AG08395 (cell line): ENCODE data around the gene THRA.

Source experiments
- DNase-seq: peaks from one replicate; pipeline ENCODE4 v3.0.0; 2012; ENCODE audit warnings: mixed read lengths, low spot score

Gene THRA

DNA sequence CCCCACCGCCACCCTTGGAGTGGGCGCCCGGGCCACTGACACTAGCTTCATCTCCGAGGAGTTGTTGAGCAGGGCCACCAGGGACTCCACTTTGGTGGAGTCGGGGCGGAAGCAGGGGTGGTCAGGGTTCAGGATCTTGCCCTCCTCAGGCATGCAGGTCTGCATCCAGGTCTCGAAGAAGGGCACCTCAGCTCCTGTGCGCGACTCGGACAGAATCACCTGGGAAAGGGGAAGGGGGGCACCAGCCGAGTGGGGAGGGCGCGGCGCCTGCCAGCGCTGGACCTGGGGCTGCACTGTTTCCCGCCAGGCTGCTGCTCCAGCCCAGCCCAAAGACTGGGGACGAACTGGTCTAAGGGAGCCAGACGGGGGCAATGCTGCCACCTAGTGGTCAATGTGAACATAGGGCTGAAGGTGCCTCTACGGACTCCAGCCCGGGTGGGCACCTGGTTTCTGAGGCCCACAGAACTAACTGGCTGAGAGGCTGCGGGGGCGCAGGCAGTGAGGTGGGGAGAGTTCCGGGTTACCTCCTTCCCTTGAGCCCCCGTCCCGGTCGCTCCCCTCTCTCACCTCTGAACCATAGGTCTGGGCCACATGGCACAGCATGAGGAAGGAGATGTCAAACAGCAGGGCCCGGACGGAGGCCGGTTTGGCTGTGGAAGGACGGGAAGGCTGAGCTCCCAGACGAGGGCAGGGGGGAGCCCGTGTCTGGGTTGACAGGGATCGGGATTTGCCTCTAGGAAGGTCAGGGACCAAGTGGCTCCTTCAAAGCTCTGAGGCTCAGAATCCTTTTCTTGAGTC is 35.8 kb upstream of the THRA start:
- DNase-seq: peak; percentile 87

DNA sequence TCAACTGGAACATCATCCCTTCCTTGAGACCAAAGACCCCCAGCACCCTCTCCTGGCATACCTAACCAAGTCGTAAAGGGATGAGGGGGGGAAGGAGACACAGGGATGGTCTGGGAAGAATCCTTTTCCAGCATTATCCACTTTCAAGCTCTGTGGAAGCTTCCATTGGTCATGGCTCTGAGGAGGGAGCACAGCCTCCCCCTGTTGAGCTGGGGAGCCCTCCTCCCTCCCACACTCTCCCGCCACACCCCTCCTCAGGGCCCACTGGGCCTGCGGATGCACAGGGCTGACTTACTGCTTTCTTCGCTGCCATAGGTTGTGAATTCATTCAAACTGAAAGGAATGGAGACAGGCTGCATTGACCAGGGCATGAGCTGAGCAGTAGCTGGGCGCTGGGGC is 35.2 kb upstream of the THRA start:
- no peak for DNase-seq

- DNase-seq: no peak
Measured at GRCh38 chr17:40028595-40028994, 34.2 kb upstream of the THRA start.

DNA sequence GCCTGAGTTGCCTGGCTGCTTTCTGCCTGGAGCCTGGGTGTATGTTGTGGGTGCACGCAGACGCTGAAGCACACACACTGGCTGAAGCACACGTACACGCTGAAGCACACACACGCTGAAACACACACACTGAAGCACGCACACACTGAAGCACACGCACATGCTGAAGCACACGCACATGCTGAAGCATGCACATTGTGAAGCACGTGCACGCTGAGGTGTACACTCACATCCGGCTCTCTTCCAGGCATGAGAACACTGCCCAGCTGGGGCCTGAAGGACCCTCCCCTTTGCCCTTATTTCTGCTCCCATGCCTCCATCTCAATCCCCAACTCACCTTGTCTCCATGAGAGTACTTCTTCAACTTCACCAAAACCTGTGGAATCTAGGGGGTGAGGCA is 31.1 kb upstream of the THRA start:
- DNase-seq: no peak

DNA sequence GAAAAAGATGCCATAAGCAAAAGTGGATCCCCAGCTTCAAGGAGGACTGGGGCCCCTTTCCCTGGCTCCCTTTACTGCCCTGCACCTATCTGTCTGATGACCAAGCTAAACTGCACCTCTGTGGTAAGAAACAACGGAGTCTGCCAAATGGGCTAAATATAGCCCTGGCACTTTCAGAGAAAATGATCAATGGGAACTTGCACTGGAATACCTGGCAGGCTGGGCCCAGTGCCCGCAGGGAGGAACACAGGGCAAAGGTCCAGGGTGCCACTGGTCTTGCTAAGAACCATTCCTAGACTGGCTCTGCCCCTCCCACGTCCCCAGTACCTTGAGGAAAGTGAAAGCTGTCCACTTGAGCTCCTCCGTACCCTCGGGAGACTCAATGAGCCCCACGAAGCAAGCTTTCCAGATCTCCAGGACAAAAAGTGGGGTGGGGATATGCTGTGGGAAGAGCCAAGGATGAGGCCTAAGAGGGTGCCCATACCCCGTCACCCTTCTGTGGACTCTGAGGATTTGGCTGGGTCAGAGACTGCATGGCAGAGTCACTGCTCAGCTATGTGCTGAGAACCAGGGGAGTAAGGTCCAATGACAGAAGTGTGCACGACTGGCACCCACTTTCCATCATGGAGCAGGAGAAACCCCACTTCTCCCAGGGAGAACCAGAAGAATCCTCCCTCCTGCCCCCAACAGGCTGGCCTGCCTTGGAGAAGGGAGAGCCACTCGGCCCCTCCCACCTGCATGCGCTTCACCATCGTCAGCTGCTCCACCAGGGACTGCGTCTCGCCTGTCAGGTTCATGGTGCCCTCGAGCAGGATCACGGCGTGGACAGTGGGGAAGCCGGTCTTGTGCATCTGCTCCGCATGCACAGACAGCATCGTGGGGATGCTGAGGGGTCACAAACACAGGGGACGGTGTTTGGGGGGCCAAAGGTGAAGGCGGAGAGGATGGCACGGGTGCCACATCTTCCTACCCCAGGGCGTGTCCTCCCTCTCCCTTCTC is 30.1 kb upstream of the THRA start:
- DNase-seq: no peak

- DNase-seq: no peak
Measured at GRCh38 chr17:40033339-40033738, 29.4 kb upstream of the THRA start.

- no peak for DNase-seq
Measured at GRCh38 chr17:40034426-40035161, 28.2 kb upstream of the THRA start.

DNA sequence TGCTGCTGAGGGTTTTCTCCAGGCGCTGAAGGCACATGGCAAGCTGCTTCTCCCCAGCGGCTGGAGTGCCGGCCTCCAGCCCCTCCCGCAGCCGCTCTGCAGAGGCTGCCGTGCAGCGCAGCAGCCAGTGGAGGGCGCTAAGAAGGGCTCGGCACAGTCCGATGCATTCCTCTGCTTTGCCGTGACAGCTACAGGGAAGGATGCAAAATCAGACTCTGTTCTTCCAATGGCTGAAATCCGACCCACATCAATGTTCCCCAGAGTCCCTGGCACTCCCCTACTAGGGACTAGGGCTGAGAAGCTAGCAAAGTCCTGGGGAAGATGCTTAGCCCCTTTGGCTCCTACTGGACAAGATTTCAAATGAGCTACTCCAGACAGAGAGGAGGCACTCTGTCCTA is 27.6 kb upstream of the THRA start:
- peak; percentile 64 for DNase-seq

DNA sequence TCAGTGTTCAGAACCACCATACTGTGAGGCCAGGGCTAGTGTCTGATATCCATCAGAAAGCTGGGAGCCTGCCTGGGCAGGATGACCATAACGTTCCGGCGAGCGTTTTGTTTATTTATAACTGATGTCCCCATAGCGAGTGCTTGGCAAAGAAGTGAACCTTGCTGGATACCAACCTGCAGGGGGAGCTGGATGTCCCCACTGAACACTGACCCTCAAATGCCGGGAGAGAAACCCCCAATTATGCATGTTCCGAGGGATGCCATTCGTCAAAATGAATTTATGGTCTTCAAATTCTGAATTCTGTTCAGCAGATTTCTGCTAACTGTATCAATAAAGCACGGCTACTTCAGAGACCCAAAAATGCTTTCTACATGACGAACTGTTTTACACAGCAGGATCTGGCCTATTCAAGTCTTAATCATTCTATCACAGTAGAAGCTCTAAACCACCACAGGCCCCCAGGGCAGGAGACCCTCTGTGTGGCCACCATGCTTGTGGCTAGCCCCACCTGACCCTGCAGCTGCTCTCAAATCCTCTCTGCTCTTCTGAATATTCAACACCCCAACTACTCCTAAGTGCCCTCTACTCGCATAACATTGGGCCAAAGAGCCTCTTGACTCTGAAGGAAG is 23.8 kb upstream of the THRA start:
- peak; percentile 92 for DNase-seq

DNA sequence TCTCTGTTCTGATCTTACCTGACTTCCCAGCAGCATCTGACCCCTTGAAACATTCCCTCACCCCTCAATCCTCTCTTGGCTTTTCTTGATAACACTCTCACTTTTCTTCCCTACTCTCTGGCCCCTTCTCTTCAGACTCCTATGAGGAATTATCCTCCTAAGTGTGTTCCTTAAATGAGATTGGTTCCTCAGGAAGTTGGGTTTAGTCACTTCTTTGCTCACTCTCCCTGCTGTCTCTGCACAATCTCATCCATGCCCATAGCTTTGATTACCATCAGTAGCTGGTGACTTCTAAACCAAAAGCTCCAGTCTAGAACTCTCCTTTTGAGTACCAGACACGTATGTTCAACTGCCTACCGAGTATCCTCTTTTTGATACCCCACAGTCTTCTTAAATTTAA is 21.6 kb upstream of the THRA start:
- DNase-seq: no peak

DNA sequence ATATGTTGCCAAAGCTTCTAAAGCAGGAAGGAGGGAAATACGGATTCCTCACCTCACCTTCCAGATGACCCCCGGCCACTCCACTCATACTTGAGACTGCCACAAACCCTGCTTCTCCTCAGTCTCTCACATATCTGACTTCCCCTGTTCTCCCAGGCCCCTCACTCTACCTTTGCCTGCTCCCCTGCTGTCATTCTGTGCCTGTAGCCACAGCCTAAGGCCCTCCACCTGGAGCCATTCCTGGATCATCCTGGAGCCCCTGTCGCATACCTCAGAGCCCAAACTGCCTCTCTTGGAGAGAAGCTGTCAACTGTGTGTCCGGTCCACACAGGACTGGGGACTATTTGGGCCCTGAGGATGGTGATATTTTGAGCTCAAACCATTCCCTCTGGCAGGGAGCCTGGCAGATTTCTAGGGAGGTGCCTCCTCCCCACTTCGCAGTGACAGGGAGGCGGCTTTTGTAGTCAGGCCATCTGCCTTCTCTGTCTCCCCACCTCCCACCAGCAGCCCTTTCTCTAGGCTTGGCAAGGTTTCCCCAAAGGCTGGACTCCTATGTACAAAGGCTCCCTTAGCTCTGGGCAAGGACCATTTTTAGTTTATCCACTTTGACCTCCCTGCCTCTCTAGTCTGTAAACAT is 6.3 kb upstream of the THRA start:
- no peak for DNase-seq

DNA sequence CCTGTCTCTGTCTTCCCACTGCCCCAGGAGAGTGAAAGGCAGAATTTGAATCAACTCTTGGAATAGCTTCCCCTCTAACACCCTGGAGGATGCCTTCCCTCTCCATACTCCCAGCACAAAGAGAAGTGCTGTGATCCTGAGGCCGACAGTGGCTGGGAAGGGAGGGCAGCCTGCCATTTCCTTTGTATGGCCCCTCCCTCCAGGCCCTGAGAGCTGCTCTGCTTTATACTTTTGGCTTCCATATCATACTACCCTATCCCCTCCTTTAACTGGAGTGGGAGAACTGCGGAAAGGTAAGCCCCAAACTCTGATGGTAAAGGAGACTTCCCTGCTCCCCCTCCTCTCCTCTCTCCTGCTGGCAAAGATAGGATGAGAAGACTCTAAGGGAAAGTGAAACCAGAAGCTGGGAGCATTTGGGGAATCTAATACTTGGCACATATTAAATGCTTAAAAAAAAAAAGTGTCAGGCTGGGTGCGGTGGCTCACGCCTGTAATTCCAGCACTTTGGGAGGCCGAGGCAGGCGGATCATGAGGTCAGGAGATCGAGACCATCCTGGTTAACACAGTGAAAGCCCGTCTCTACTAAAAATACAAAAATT is 4.5 kb upstream of the THRA start:
- peak; percentile 44 for DNase-seq

DNA sequence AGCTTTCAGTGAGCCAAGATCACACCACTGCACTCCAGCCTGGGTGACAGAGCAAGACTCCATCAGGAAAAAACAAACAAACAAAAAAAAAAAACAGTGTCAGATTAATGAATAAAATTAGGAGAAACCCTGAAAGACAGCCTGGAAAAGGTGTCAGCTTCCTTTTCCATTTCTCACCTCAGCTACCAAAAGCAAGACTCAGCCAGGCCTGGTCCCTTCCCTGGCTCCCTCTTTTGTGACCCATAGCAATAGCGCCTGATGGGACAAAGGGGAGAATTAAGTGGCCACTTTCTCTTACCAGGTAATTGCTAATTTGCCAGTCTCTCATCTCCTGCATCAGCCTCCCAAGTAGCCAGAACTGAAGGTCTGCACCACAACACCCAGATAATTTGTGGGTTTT is 3.9 kb upstream of the THRA start:
- no peak for DNase-seq

DNA sequence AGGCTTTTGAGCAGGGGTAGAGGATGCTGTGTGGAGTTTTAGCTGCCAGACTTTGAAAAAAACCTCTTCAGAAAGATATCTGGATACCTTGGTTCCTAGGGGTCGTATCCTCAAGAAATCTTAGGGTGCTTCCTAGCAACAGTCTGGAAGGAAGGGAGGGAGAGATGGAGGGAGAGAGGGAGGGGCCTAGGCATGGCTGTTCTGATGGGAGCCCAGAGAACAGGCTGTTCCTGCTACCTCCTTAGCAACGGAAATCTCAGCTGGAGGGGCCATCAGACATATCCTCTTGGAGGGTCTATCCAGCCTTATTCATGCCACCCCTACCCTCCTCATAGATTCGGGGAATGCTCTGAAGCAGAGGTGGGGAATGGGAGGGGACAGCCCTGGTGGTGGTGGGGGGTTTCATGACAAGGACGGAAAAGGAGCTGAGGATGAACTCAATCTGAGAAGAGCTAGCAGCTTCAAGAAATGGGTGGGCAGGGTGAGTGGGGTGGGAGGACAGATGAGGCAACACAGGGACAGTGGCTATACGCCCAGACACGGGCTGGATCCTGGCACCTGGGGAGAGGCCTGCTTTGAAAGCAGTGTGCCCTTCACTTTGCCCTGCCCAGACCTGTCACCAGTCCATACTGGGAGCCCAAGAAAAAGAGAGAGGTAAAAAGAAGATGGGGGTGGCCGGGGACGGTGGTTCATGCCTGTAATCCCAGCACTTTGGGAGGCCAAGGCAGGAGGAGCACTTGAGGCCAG is 2.9 kb upstream of the THRA start:
- no peak for DNase-seq

DNA sequence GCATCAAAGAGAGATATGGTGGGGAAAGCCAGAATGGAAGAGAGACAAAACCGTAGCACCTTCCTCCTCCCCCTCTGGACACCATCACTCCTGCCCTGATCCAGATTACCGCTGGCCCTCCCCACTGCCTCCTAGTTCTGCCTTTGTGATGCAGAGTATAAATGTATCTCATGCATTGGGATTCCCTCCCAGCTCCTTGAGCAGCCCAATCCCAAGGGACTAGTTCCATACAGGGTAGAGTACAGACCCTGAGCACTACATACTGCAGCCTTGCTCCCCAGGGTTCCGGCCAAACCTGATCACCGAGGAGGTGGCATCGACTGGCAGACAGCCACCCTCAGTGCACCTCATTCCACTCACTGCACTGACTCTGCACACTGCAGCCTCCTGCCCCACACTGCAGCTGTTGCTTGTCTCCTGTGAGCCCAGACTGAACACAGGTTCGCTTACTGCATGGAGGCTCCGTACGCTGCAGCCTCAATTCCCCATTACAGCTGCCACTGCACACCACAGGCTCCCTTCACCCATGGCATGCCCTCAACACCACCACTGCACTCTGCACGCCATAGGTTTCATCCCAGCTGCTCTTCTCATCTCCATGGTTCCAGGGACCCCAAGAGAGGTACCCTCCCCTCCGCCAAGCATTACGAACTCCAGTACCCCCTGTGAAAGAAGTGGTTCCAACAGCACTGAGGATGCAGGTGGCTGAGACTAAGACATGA is 1.7 kb upstream of the THRA start:
- DNase-seq: no peak

DNA sequence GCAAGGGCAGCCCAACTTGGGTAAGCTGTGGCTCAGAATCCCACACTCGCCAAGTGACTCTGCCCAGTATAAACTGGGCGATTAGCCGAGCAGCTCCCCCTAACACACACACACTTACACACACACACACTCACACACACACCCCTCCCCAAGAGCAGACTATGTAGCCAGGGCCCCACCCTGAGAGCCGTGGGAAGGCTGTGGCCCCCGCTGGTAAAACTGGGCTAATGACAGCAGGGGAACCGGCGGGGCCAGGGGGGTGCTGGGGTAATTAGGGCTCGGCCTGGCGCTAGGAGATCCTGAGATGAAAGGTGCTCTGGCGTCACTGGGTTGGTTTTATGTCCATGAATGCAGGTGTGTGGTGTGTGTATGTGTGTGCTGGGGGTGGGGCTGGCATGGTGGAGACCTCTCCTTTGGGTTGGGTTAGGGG is 1.1 kb upstream of the THRA start:
- DNase-seq: no peak

DNA sequence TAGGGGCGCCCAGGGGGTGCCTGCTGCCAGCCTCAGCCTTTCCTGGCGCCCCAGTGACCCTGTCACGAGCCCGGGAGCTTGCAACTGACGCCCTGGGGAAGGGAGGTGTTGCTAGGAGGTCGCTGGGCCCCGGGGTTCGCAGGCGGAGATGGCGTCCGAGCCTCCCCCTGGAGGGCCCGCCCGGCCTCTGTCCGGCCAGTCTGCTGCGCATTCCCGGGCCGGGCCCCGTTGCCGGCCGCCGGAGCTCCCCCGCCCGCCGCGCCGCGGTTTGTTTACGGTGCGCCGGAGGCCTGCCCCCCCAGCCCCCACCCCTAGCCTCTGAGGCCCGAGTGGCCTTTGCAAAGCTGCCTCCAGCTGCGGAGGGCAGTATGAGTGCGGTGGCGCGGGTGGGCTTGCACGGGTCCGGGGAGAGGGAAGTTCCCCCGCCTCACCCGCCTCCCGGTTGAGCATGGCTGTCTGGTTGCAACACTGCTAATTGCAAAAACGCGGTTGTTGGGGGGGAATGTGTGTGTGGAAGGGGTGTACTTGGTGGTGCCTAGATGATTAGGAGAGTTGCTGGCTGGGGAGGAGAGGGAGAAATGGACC is 514 bp downstream of the THRA start:
- no peak for DNase-seq

- DNase-seq: no peak
Measured at GRCh38 chr17:40063901-40064531, 1.3 kb downstream of the THRA start.
